Measurements from ENCODE around the gene NAV2.

DNA sequence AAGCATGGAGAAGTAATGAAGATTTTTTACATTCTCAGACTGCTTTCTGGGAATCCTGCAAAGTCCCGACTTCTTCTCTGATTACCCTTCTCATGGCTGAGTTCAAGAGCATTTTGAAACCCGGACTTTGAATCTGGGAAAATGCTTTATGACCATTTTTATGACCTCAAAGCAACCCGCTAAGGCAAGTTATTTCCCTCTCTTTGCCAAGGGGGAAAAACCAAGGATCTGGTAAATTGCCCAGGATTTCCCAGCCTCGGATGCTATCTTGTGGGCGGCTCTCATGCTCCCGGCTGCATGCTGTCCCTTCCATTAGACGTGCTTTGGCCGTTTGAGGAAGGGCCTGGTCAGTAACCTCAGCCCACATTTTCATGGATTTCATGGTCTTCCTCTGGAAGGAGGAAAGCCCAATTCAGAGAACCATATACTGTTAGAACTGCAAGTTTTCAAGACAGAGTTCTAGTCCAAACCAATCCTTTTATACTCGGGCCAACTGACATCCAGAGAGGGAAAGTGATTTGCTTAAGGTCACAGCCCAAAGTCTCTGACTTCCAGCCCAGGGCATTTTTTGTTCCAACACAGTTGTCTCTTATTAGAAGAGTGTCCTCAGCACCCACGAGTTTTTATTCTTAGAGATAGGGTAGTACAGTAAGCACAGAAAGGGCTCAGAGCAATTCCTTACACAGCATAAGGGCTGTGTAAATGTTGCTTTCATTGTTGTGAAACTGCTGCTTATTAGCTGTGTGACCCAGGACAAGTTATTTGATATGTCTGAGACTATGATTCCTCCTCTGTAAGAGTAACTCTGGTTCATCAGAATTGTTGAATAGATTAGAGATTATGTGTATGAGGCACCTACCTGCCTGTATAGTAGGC is 77.4 kb downstream of the NAV2 start:
- no peak for TF ChIP-seq EZH2 (IDR thresholded peaks at IDR 0.05; ENCODE audit: low read length)
- TF ChIP-seq, protein P1, sequence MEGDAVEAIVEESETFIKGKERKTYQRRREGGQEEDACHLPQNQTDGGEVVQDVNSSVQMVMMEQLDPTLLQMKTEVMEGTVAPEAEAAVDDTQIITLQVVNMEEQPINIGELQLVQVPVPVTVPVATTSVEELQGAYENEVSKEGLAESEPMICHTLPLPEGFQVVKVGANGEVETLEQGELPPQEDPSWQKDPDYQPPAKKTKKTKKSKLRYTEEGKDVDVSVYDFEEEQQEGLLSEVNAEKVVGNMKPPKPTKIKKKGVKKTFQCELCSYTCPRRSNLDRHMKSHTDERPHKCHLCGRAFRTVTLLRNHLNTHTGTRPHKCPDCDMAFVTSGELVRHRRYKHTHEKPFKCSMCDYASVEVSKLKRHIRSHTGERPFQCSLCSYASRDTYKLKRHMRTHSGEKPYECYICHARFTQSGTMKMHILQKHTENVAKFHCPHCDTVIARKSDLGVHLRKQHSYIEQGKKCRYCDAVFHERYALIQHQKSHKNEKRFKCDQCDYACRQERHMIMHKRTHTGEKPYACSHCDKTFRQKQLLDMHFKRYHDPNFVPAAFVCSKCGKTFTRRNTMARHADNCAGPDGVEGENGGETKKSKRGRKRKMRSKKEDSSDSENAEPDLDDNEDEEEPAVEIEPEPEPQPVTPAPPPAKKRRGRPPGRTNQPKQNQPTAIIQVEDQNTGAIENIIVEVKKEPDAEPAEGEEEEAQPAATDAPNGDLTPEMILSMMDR (optimal IDR thresholded peaks at IDR 0.05 in 1 of 3, IDR thresholded peaks at IDR 0.05 in 1 of 3, conservative IDR thresholded peaks at IDR 0.05 in 1 of 3; ENCODE audit: extremely low read depth in 1 of 3, insufficient read depth in 2 of 3, low read length in 3 of 3) = no peak
